Natural killer cell (primary cell): ENCODE results near the gene LRRC37A3. TPM values are rescaled to one million over a fixed set of nuclear protein-coding genes. Genes with fewer than 3 reads are reported as not detected.
"Not testable (repeated sequence)": the region's sequence is repeated elsewhere in the genome, so short reads cannot be mapped to it uniquely, and the experiment has no call there.

Experiments used
- ATAC-seq, 3 donors: fragments of 150-1000 bp in 2 of 3; fragments of 200-7000 bp in 1 of 3; cut with Tn5 transposase; 1 replicate in 1 of 3; 2 replicates in 2 of 3; pipeline ENCODE4 v1.10.0; 2021; ENCODE audit warnings: mild to moderate bottlenecking in 2 of 3, moderate library complexity in 2 of 3
- DNase-seq, 2 donors: peaks; one replicate each; pipeline versions ENCODE4 v3.0.0 to v3.0.0-alpha.2; 2013 to 2021; ENCODE audit warnings: mixed read lengths in 1 of 2
- H3K27ac ChIP-seq: one replicate; pipeline ENCODE4 v1.5.1; 2013; ENCODE audit warnings: mild to moderate bottlenecking, low read length
- H3K27me3 ChIP-seq: one replicate; pipeline ENCODE4 v1.6.1; 2013; ENCODE audit warnings: low read length; ENCODE audit not compliant: control insufficient read depth, insufficient read depth
- H3K36me3 ChIP-seq: one replicate; pipeline ENCODE4 v1.6.1; 2013; ENCODE audit warnings: low read length; ENCODE audit not compliant: control insufficient read depth, insufficient read depth
- H3K4me1 ChIP-seq: one replicate; pipeline ENCODE4 v1.6.1; 2013; ENCODE audit warnings: low read length; ENCODE audit not compliant: control insufficient read depth, insufficient read depth
- H3K4me3 ChIP-seq: one replicate; pipeline ENCODE4 v1.5.1; 2013; ENCODE audit warnings: low read length
- H3K9me3 ChIP-seq: one replicate; pipeline ENCODE4 v1.6.1; 2013; ENCODE audit warnings: low read length; ENCODE audit not compliant: control insufficient read depth, insufficient read depth
- H3K27ac Mint-ChIP-seq, 2 donors: one replicate each; pipeline ENCODE4 v1.8.0; 2022; ENCODE audit warnings: mild to moderate bottlenecking in 2 of 2, mixed read lengths in 2 of 2, moderate library complexity in 1 of 2
- H3K27me3 Mint-ChIP-seq, 2 donors: one replicate each; pipeline ENCODE4 v1.8.0; 2022; ENCODE audit warnings: low read depth in 2 of 2, mixed read lengths in 2 of 2
- H3K36me3 Mint-ChIP-seq: one replicate; pipeline ENCODE4 v1.8.0; 2022; ENCODE audit warnings: mixed read lengths
- H3K4me1 Mint-ChIP-seq, 2 donors: one replicate each; pipeline ENCODE4 v1.8.0; 2022; ENCODE audit warnings: mixed read lengths in 2 of 2
- H3K4me3 Mint-ChIP-seq: one replicate; pipeline ENCODE4 v1.8.0; 2022; ENCODE audit warnings: mild to moderate bottlenecking, moderate library complexity, mixed read lengths
- H3K9me3 Mint-ChIP-seq, 2 donors: one replicate each; pipeline ENCODE4 v1.8.0; 2022; ENCODE audit warnings: mixed read lengths in 2 of 2
- WGBS: methylation state at CpG from one replicate; pipeline ENCODE4 v1.1.7; 2013; ENCODE audit warnings: missing lambda C conversion rate; ENCODE audit not compliant: insufficient coverage; 5-methylcytosine and 5-hydroxymethylcytosine counted together
- intact Hi-C: fragments of 100-400 bp; cut with micrococcal nuclease; formaldehyde crosslinking; loops from one replicate; pipeline ENCODE4 v1.14.2; 2022
- total RNA-seq, 4 donors: library from RNA; stranded (reverse); fragments of 120-200 nt in 1 of 4; gene quantifications; one replicate each; pipeline versions ENCODE4 v1.2.3 to v1.2.4, GENCODE V29; 2013 to 2022

Gene LRRC37A3
- total RNA-seq, 3 donors from 2014 or later (not counting 1 experiment from before 2014, with no cell fraction given): 7.8 to 22.7 (median 10.5) TPM

GRCh38 chr17:64829824-64830630 lies 89.3 kb downstream of the LRRC37A3 start:
- H3K36me3 Mint-ChIP-seq, H3K27ac ChIP-seq, intact Hi-C loops, H3K4me1 ChIP-seq, ATAC-seq, H3K27me3 Mint-ChIP-seq, H3K9me3 Mint-ChIP-seq, DNase-seq, H3K4me3 Mint-ChIP-seq, H3K9me3 ChIP-seq, H3K4me3 ChIP-seq, H3K36me3 ChIP-seq, H3K27me3 ChIP-seq: not testable (repeated sequence)
- 79% methylated on average over 7 of the region's 12 CpGs for WGBS
- H3K4me1 Mint-ChIP-seq: peaks cover 14 to 24% of the 10 kb centered on the region in 2 donors
- peak overlapping the region in 1 of 2 donors; percentile 51 for H3K27ac Mint-ChIP-seq

DNA sequence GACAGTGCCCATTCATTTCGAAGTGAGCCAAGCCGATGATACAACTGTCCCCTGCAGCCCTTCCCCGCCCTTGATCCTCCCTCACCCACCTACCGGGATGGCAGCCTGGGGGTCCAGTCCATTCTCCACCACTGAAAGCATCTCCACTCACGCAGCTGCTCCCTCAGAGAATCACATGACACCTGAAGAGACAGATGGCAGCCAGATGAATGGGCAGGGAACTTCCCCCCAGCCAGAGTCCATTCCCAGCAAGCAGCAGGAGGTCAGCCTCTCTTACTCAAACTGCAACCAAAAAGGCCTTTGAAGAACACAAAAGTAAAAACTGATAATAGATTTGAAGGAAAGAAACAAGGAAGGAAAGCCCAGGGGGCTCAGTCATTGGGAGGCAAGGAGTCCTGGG lies 90.2 kb downstream of the LRRC37A3 start:
- DNase-seq, H3K4me3 Mint-ChIP-seq, intact Hi-C loops, H3K4me3 ChIP-seq, H3K4me1 ChIP-seq, H3K27ac ChIP-seq, H3K36me3 Mint-ChIP-seq, H3K27ac Mint-ChIP-seq, H3K27me3 ChIP-seq, H3K9me3 ChIP-seq, ATAC-seq, H3K9me3 Mint-ChIP-seq, H3K27me3 Mint-ChIP-seq, H3K36me3 ChIP-seq: not testable (repeated sequence)
- H3K4me1 Mint-ChIP-seq: peaks cover 9 to 18% of the 10 kb centered on the region in 2 donors
- 100% methylated on average over 3 of the region's 5 CpGs for WGBS

- WGBS: 98% methylated on average over 5 of the region's 5 CpGs
- not testable (repeated sequence) for H3K9me3 Mint-ChIP-seq, H3K4me3 Mint-ChIP-seq
Measured at GRCh38 chr17:64818904-64819303, 100.4 kb downstream of the LRRC37A3 start.

GRCh38 chr17:64815833-64816198 lies 103.5 kb downstream of the LRRC37A3 start:
- H3K4me1 ChIP-seq, H3K36me3 Mint-ChIP-seq, H3K27ac Mint-ChIP-seq, ATAC-seq, intact Hi-C loops, H3K36me3 ChIP-seq, H3K27me3 ChIP-seq, H3K4me3 Mint-ChIP-seq, H3K4me3 ChIP-seq, DNase-seq, H3K9me3 Mint-ChIP-seq, H3K9me3 ChIP-seq, H3K27me3 Mint-ChIP-seq, H3K4me1 Mint-ChIP-seq, H3K27ac ChIP-seq: not testable (repeated sequence)
- WGBS: 89% methylated on average over 5 of the region's 5 CpGs

More at GRCh38 chr17:64818904-64819303, 100.4 kb downstream of the LRRC37A3 start:
- H3K4me3 ChIP-seq, H3K27me3 ChIP-seq, H3K4me1 Mint-ChIP-seq, H3K27ac ChIP-seq, H3K27me3 Mint-ChIP-seq, H3K36me3 Mint-ChIP-seq, H3K27ac Mint-ChIP-seq, H3K9me3 ChIP-seq, DNase-seq, ATAC-seq, intact Hi-C loops, H3K4me1 ChIP-seq: not testable (repeated sequence)
- H3K36me3 ChIP-seq: peaks cover 12% of the 10 kb centered on the region

- H3K27ac Mint-ChIP-seq, H3K27me3 ChIP-seq, H3K36me3 Mint-ChIP-seq, intact Hi-C loops, DNase-seq, H3K4me1 ChIP-seq, H3K4me1 Mint-ChIP-seq, H3K27me3 Mint-ChIP-seq, H3K4me3 ChIP-seq, H3K4me3 Mint-ChIP-seq, H3K27ac ChIP-seq, H3K9me3 Mint-ChIP-seq, H3K9me3 ChIP-seq, H3K36me3 ChIP-seq: not testable (repeated sequence)
- 100% methylated on average over 7 of the region's 12 CpGs for WGBS
- peak in 1 of 3 donors; percentile 4 for ATAC-seq
Measured at GRCh38 chr17:64814993-64815832, 104.1 kb downstream of the LRRC37A3 start.

DNA sequence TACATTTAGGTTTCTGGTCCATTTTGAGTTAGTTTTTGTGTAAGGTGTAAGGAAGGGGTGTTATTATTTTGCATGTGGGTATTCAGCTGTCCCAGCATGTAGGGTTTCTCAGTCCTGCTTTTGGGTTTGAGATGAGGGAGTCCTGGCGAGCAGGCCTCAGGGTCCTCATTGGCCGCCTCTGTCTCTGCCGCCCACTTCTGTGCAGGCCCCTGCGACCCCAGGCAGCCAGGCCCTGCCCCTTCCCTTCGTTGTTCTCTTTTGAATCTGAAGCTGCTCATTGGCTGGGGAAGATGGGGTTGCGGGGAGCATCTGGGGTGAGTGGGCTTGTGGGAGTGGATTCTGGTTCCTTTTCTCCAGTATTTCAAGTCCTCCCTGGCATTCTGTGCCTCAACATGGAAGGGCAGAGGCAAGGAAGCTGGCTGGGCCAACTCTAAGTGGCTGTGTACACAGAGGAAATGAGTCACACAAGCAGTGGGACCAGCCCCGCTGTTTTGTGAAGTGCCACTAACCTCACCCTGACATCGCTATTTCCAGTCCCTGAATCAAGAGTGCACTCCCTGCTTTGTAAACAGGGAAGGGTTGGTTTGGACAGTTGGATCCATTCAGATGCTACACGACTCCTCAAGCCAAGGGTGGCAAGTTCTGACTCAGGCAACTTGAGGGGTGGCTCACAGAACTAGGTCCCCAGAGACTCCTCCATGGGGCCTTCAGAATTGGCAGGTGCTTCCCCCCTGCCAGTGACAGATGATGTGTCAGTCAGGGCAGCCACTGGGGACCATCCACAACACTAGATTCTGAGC lies 110.9 kb downstream of the LRRC37A3 start:
- H3K9me3 ChIP-seq, intact Hi-C loops, H3K27me3 Mint-ChIP-seq, H3K4me3 ChIP-seq, H3K36me3 ChIP-seq, H3K27me3 ChIP-seq, H3K9me3 Mint-ChIP-seq, H3K36me3 Mint-ChIP-seq: not testable (repeated sequence)
- Mint-ChIP-seq H3K27ac (peak overlapping the region; percentile 93 to 97), H3K4me3 (peak overlapping the region; percentile 74), H3K4me1 (peaks cover 14 to 28% of the 10 kb centered on the region in 2 donors)
- WGBS: 0% methylated on average over 2 of the region's 9 CpGs
- Histone ChIP-seq H3K4me1 (peaks cover 20% of the 10 kb centered on the region), H3K27ac (peak overlapping the region; percentile 83)
- ATAC-seq: peak; percentile 87 to 95 (median 92)
- DNase-seq: peak; percentile 64 to 66
